ENCODE data around the gene CLCN1.

The CLCN1 gene

DNA sequence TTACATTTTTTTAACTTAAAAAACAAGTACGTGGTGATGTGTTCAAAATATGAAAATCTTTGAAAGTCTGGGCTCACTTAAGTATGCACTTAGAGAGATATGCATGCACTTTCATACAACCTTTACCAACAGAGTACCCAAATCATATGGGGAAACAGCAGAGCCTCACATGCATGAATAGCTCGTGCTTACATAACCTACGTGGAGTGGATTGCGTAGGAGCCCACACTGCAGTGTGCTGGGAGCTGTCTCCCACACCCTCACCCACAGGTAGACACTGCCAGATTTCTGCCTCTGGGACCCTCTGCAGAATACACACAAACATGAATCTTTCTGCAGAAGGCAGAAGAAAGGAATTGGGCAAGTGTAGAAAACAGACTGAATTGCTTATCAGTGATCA lies 581 bp downstream of the CLCN1 start:
- H3K9me3 ChIP-seq (ENCODE audit: control insufficient read depth, low read length): no peaks in the 10 kb centered on the region
- H3K4me1 ChIP-seq (ENCODE audit: control insufficient read depth, insufficient read depth, low read length, poor library complexity, severe bottlenecking): no peaks in the 10 kb centered on the region
- H3K36me3 ChIP-seq (ENCODE audit: control insufficient read depth, insufficient read depth, low read length): peaks cover 3% of the 10 kb centered on the region
- no peak overlapping the region for H3K27ac ChIP-seq (ENCODE audit: low read depth, low read length, severe bottlenecking)
- H3K4me3 ChIP-seq (ENCODE audit: extremely low read depth, insufficient read depth, low read length, poor library complexity, severe bottlenecking): no peak overlapping the region
- 93 to 100% methylated on average over 1 to 3 of the region's 4 CpGs for WGBS, 2 experiments (ENCODE audit: insufficient coverage in 2 of 2)

DNA sequence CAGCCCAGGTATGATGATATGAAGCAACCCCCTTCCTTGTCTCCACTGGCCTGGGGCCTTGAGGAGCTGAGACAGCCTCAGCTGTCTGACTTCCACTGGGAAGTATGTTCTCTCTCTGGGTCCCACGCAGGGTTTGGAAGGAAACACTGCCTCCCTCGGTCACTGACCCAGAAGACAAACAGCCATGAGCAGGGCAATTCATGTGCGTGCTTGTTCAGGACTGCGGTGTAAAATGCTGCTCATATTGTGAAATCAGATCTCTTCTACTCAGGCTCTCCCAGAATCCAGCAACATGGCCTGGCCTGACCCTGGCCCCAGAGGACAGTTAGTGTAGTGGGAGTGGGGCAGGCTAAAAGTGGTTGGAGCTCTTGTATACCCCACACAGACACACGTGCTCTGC lies 2.8 kb downstream of the CLCN1 start:
- no peaks in the 10 kb centered on the region for H3K9me3 ChIP-seq (ENCODE audit: control insufficient read depth, low read length)
- 91 to 92% methylated on average over 4 to 5 of the region's 5 CpGs for WGBS, 2 experiments (ENCODE audit: insufficient coverage in 2 of 2)
- H3K27ac ChIP-seq (ENCODE audit: low read depth, low read length, severe bottlenecking): no peak overlapping the region
- H3K36me3 ChIP-seq (ENCODE audit: control insufficient read depth, insufficient read depth, low read length): peaks cover under 1% of the 10 kb centered on the region
- no peaks in the 10 kb centered on the region for H3K4me1 ChIP-seq (ENCODE audit: control insufficient read depth, insufficient read depth, low read length, poor library complexity, severe bottlenecking)
- H3K4me3 ChIP-seq (ENCODE audit: extremely low read depth, insufficient read depth, low read length, poor library complexity, severe bottlenecking): no peak overlapping the region

DNA sequence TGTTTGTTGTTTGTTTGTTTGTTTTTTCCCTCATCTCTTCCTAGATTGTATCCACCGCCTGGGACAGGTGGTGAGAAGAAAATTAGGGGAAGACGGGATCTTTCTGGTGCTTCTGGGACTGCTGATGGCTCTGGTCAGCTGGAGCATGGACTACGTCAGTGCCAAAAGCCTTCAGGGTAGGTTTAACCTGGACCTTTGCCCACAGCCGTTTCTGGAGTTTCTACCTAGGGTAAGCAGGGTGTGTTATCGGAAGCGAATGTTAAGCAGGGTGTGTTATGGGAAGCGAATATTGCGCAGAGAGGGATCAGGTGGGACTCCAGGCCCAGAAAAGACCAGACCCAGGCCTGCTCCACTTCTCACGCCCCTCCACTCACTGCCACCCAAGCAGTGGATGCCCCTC lies 4.7 kb downstream of the CLCN1 start:
- Histone ChIP-seq H3K4me1 (ENCODE audit: control insufficient read depth, insufficient read depth, low read length, poor library complexity, severe bottlenecking) (peaks cover 6% of the 10 kb centered on the region), H3K9me3 (ENCODE audit: control insufficient read depth, low read length) (no peaks in the 10 kb centered on the region), H3K36me3 (ENCODE audit: control insufficient read depth, insufficient read depth, low read length) (no peaks in the 10 kb centered on the region), H3K4me3 (ENCODE audit: extremely low read depth, insufficient read depth, low read length, poor library complexity, severe bottlenecking) (no peak overlapping the region), H3K27ac (ENCODE audit: low read depth, low read length, severe bottlenecking) (no peak overlapping the region)
- 77 to 81% methylated on average over 5 to 8 of the region's 9 CpGs for WGBS, 2 experiments (ENCODE audit: insufficient coverage in 2 of 2)

DNA sequence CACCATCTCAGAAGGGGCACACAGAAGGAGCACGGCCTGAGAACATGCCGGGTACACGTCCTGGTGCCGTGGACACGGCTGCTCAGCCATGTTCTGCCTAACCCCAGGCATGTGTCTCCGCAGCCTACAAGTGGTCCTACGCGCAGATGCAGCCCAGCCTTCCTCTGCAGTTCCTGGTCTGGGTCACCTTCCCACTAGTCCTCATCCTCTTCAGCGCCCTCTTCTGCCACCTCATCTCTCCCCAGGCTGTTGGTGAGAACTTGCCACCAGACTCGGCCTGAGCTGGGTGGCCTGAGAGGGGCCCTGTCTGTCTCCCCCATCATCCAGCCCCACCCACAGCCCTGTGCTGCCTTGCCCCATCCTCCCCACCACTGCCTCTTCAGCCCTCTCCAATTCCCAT lies 5.3 kb downstream of the CLCN1 start:
- Histone ChIP-seq H3K4me1 (ENCODE audit: control insufficient read depth, insufficient read depth, low read length, poor library complexity, severe bottlenecking) (peaks cover 6% of the 10 kb centered on the region), H3K27ac (ENCODE audit: low read depth, low read length, severe bottlenecking) (no peak overlapping the region), H3K36me3 (ENCODE audit: control insufficient read depth, insufficient read depth, low read length) (no peaks in the 10 kb centered on the region), H3K4me3 (ENCODE audit: extremely low read depth, insufficient read depth, low read length, poor library complexity, severe bottlenecking) (no peak overlapping the region), H3K9me3 (ENCODE audit: control insufficient read depth, low read length) (no peaks in the 10 kb centered on the region)
- 86 to 88% methylated on average over 9 to 10 of the region's 10 CpGs for WGBS, 2 experiments (ENCODE audit: insufficient coverage in 2 of 2)

DNA sequence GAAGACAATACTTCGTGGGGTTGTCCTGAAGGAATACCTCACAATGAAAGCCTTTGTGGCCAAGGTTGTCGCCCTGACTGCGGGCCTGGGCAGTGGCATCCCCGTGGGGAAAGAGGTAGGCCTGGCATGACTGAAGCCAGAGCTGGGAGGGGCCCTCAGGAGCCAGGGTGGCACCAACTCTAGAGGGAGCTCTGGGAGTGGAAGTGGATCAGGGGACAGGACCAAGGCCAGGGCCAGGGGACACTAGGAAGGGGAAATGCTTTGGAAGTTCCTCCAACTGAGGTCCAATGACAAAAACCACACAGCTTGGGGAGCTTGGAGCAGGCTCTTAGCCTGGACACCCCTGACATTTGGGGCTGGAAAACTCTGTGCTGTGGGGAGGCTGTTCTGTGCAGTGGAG lies 5.8 kb downstream of the CLCN1 start:
- Histone ChIP-seq H3K27ac (ENCODE audit: low read depth, low read length, severe bottlenecking) (no peak overlapping the region), H3K4me3 (ENCODE audit: extremely low read depth, insufficient read depth, low read length, poor library complexity, severe bottlenecking) (no peak overlapping the region), H3K36me3 (ENCODE audit: control insufficient read depth, insufficient read depth, low read length) (no peaks in the 10 kb centered on the region), H3K9me3 (ENCODE audit: control insufficient read depth, low read length) (no peaks in the 10 kb centered on the region), H3K4me1 (ENCODE audit: control insufficient read depth, insufficient read depth, low read length, poor library complexity, severe bottlenecking) (peaks cover 6% of the 10 kb centered on the region)
- 93 to 100% methylated on average over 4 of the region's 4 CpGs for WGBS, 2 experiments (ENCODE audit: insufficient coverage in 2 of 2)

DNA sequence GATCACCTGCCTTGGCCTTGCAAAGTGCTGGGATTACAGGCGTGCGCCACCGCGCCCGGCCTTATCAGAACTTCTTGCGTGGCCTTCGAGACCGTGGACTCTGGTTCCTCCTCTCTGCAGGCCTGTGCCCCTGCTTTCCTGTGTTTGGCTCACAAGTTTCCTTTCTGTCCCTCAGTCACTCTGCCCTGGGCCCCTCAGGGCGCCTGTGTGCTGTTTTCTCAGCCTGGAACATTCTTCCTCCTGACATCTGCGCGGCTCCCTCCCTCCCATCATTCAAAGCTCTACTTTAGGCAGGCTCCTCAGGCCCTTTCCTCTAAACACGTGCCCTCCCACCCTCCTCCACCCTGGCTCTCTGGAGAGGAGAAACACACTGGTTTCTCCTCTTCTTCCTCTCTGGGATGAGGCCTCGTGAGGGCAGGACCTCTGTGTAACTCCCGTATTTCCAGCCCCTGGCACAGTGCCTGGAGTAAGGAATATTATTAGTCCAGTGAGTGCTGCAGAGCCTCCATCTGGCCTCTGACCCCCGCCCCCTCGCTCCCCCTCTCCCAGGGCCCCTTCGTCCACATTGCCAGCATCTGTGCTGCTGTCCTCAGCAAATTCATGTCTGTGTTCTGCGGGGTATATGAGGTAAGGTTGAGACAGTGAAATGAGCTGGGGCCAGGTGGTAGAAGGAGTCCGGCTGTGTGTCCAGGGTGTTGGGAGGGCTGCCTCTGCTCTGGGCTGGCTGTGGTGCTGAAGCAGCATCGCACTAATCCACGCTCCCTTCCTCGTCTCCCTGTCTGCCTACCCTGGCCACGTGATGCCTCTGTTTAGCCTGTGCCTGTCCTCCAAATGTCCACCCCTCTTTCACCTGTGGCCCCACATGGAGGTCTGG lies 7.1 kb downstream of the CLCN1 start:
- Histone ChIP-seq H3K4me3 (ENCODE audit: extremely low read depth, insufficient read depth, low read length, poor library complexity, severe bottlenecking) (no peak overlapping the region), H3K4me1 (ENCODE audit: control insufficient read depth, insufficient read depth, low read length, poor library complexity, severe bottlenecking) (peaks cover 6% of the 10 kb centered on the region), H3K9me3 (ENCODE audit: control insufficient read depth, low read length) (no peaks in the 10 kb centered on the region), H3K27ac (ENCODE audit: low read depth, low read length, severe bottlenecking) (no peak overlapping the region), H3K36me3 (ENCODE audit: control insufficient read depth, insufficient read depth, low read length) (no peaks in the 10 kb centered on the region)
- 90 to 94% methylated on average over 18 of the region's 23 CpGs for WGBS, 2 experiments (ENCODE audit: insufficient coverage in 2 of 2)

DNA sequence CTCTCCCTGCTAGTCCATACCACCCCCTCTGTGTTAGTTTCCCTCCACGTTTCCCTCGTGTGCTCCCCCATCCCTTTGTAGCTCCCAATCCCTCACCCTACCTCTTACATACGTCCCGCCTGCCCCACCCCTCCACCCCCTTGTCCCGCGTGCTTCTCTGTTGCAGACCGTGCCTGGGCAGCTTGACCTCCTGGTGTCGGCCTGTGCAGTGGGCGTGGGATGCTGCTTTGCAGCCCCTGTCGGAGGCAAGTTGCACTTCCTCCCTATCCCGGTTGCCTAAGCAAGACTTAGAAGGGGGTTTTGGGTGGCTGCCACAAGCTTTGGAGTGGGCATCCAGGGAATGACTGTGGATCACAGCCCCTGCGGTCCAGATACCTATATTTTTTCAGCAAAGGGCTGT lies 7.7 kb downstream of the CLCN1 start:
- Histone ChIP-seq H3K27ac (ENCODE audit: low read depth, low read length, severe bottlenecking) (no peak overlapping the region), H3K4me3 (ENCODE audit: extremely low read depth, insufficient read depth, low read length, poor library complexity, severe bottlenecking) (no peak overlapping the region), H3K4me1 (ENCODE audit: control insufficient read depth, insufficient read depth, low read length, poor library complexity, severe bottlenecking) (peaks cover 6% of the 10 kb centered on the region), H3K36me3 (ENCODE audit: control insufficient read depth, insufficient read depth, low read length) (no peaks in the 10 kb centered on the region), H3K9me3 (ENCODE audit: control insufficient read depth, low read length) (no peaks in the 10 kb centered on the region)
- WGBS, 2 experiments (ENCODE audit: insufficient coverage in 2 of 2): 68 to 82% methylated on average over 7 to 12 of the region's 12 CpGs

DNA sequence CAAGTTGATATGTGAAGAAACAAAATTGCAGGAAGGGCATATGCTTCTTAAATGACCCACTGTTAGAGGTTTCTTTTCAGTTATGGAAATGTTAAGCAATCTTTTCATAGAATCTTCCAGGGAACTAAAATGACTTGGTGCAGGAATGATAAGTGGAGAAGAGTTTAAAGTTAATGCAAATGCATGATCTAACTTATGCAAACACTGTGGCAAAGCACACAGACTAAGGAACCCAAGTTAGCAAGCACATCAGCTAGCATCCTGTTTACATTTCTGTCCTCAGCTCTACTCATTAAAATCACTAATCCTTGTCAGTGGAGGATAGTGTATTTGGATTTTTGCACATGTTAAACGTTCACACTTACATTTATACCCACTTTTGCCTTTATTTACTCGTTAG lies 9.3 kb downstream of the CLCN1 start:
- Histone ChIP-seq H3K4me1 (ENCODE audit: control insufficient read depth, insufficient read depth, low read length, poor library complexity, severe bottlenecking) (peaks cover 6% of the 10 kb centered on the region), H3K36me3 (ENCODE audit: control insufficient read depth, insufficient read depth, low read length) (no peaks in the 10 kb centered on the region), H3K4me3 (ENCODE audit: extremely low read depth, insufficient read depth, low read length, poor library complexity, severe bottlenecking) (no peak overlapping the region), H3K9me3 (ENCODE audit: control insufficient read depth, low read length) (no peaks in the 10 kb centered on the region), H3K27ac (ENCODE audit: low read depth, low read length, severe bottlenecking) (no peak overlapping the region)
- no CpG with 5 or more reads among the region's 2 CpGs for WGBS, 2 experiments (ENCODE audit: insufficient coverage in 2 of 2)

DNA sequence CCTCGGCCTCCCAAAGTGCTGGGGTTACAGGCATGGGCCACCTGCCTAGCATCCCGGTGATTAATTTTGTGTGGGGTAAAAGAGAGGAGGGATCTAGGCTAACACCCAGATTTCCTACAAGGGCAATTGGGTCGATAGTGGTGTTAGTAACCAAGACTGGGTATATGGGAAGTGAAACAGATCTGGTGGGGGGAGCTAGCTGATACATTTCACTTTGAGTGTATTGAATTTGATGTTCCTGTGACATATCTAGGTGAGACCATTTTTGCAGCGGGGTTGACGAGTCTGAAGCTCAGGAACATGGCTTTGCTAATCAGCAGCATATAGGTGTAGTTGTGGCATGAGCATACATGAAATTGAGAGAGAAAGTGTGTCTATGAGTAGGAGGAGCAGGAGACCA lies 12.0 kb downstream of the CLCN1 start:
- Histone ChIP-seq H3K27ac (ENCODE audit: low read depth, low read length, severe bottlenecking) (no peak overlapping the region), H3K4me1 (ENCODE audit: control insufficient read depth, insufficient read depth, low read length, poor library complexity, severe bottlenecking) (peaks cover 6% of the 10 kb centered on the region), H3K36me3 (ENCODE audit: control insufficient read depth, insufficient read depth, low read length) (no peaks in the 10 kb centered on the region), H3K4me3 (ENCODE audit: extremely low read depth, insufficient read depth, low read length, poor library complexity, severe bottlenecking) (no peak overlapping the region), H3K9me3 (ENCODE audit: control insufficient read depth, low read length) (no peaks in the 10 kb centered on the region)
- 92 to 96% methylated on average over 4 to 5 of the region's 5 CpGs for WGBS, 2 experiments (ENCODE audit: insufficient coverage in 2 of 2)

DNA sequence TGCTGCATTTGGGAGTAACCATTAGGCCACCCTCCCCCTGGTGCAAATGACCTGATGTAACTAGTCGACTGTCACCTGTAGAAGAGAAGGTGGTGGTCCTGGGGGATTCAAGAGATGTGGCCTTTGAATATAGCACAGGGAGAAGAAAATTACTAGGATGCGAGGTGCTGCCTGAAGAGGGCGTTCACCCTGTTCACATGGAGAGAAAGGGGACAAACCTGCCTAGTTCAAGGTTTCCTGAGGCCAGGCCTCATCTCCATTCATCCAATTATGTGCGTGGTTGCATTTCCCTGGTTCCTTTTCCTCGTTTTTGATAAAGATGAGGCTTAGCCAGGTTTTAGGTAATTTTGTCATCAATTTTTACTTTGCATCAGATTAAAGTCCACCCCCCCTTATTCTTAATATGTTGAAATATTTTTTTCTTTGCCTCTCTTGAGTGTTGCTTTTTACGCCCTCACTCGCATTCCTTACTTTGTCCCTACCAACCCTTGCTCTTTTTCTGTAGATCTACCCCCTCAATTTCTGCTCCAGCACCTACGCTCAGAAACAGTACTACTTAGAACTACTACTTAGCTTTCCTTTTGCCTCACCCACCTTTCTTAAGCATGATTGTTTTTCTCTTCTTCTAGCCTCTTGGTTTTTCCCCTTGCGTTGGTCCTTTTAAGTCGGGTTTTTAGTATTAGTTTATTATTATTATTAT lies 13.7 kb downstream of the CLCN1 start:
- Histone ChIP-seq H3K27ac (ENCODE audit: low read depth, low read length, severe bottlenecking) (no peak overlapping the region), H3K9me3 (ENCODE audit: control insufficient read depth, low read length) (no peaks in the 10 kb centered on the region), H3K36me3 (ENCODE audit: control insufficient read depth, insufficient read depth, low read length) (no peaks in the 10 kb centered on the region), H3K4me1 (ENCODE audit: control insufficient read depth, insufficient read depth, low read length, poor library complexity, severe bottlenecking) (peaks cover 6% of the 10 kb centered on the region), H3K4me3 (ENCODE audit: extremely low read depth, insufficient read depth, low read length, poor library complexity, severe bottlenecking) (no peak overlapping the region)
- WGBS, 2 experiments (ENCODE audit: insufficient coverage in 2 of 2): 93 to 94% methylated on average over 5 to 6 of the region's 10 CpGs

All from mesodermal cell (in vitro differentiated cells).